ENCODE measurements around the gene PIH1D1. TPM values are rescaled to one million over a fixed set of nuclear protein-coding genes. Genes with fewer than 3 reads are reported as not detected.

The PIH1D1 gene
- total and polyA plus RNA-seq, 10 of the 15 experiments (the other 5 are each of a cell fraction or from before 2014, with no cell fraction given) = 16.1 to 153 (median 106) TPM

DNA sequence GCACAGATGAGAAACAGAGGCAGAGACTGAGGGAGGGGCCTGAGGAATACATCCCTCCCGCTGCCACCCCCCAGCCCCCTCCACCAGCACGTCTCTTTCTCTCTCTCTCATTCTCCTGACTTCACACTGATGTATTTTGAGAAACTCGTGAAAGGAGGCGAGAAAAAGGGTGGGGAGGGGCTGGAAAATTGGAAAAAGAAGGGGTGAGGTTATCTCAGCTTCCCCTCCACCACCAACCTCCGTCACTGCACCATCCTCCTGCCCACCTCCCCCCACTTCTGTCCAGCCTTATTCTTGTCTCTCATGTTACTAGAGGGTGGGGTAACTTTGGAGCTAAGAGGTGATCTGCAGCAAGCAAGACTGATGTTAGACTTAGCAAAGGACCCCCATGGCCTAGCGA is 11.8 kb downstream of the PIH1D1 start:
- ChIA-PET RAD21 (ENCODE audit: unreplicated experiment) (no interaction called here), POLR2A (no interaction called here), CTCF (interaction anchor here (1.0 to 1.3 kb wide), 3 partner anchors 10 to 48 kb away, joined by 4 to 5 read pairs (median 4); partner anchors contain the start of gene PIH1D1), SMC1A (ENCODE audit: uncharacterized antibody, unreplicated experiment) (interaction anchor here (1.0 to 1.6 kb wide), 4 partner anchors 14 to 48 kb away, joined by 3 to 5 read pairs (median 3); no protein-coding TSS in a partner anchor)
- H3K9me3 ChIP-seq (replicated peaks; ENCODE audit: control insufficient read depth, insufficient read depth, low read length) = no peaks in the 10 kb centered on the region
- ATAC-seq (no peak), FAIRE-seq (no peak), DNase-seq (ENCODE audit: low read depth, low spot score) (no peak)
- intact Hi-C loops (cut with micrococcal nuclease; ENCODE audit: unreplicated experiment) (no loop called here), in situ Hi-C loops (cut with MboI) (loop anchor here (5.0 kb wide), 1 partner anchor 48 kb away; no protein-coding TSS in a partner anchor)
- no peaks in the 10 kb centered on the region for H3K79me2 ChIP-seq (ENCODE audit: control insufficient read depth, insufficient read depth, low read length)
- peaks cover 12 to 31% of the 10 kb centered on the region in 2 experiments for H3K27me3 ChIP-seq (replicated peaks in 1 of 2; ENCODE audit: control insufficient read depth in 2 of 2, insufficient read depth in 2 of 2, low read length in 1 of 2)
- H3K36me3 ChIP-seq (ENCODE audit: control insufficient read depth in 2 of 2, insufficient read depth in 2 of 2, low read length in 1 of 2) = no peaks in the 10 kb centered on the region
- no peak overlapping the region for H3K9ac ChIP-seq (ENCODE audit: control insufficient read depth, insufficient read depth, low read length)
- H4K20me1 ChIP-seq (ENCODE audit: control insufficient read depth, insufficient read depth) = no peaks in the 10 kb centered on the region
- no peak for TF ChIP-seq ETV6 (conservative IDR thresholded peaks at IDR 0.05 in 1 of 2, IDR thresholded peaks at IDR 0.05 in 1 of 2; ENCODE audit: borderline replicate concordance in 1 of 2, low read depth in 1 of 2)
- TF ChIP-seq TCF7 (IDR thresholded peaks at IDR 0.05; ENCODE audit: borderline replicate concordance) = no peak
- TF ChIP-seq CBX5 (IDR thresholded peaks at IDR 0.05; ENCODE audit: low read depth) = no peak
- TF ChIP-seq POLR2A (IDR thresholded peaks at IDR 0.05; ENCODE audit: low read depth, low read length) = no peak
- TF ChIP-seq, protein P1, sequence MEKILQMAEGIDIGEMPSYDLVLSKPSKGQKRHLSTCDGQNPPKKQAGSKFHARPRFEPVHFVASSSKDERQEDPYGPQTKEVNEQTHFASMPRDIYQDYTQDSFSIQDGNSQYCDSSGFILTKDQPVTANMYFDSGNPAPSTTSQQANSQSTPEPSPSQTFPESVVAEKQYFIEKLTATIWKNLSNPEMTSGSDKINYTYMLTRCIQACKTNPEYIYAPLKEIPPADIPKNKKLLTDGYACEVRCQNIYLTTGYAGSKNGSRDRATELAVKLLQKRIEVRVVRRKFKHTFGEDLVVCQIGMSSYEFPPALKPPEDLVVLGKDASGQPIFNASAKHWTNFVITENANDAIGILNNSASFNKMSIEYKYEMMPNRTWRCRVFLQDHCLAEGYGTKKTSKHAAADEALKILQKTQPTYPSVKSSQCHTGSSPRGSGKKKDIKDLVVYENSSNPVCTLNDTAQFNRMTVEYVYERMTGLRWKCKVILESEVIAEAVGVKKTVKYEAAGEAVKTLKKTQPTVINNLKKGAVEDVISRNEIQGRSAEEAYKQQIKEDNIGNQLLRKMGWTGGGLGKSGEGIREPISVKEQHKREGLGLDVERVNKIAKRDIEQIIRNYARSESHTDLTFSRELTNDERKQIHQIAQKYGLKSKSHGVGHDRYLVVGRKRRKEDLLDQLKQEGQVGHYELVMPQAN (conservative IDR thresholded peaks at IDR 0.05) = no peak
- TF ChIP-seq E2F8 (IDR thresholded peaks at IDR 0.05; ENCODE audit: low read depth, partially characterized antibody) = no peak
- TF ChIP-seq FOS (IDR thresholded peaks at IDR 0.05; ENCODE audit: borderline replicate concordance, extremely low read depth, insufficient read length) = no peak
- no peak overlapping the region for H2AFZ ChIP-seq (ENCODE audit: control insufficient read depth, low read depth, low read length)
- no peak overlapping the region for H3K4me2 ChIP-seq (ENCODE audit: control insufficient read depth, insufficient read depth)
- 2% methylated on average over 6 of the region's 6 CpGs for WGBS (ENCODE audit: insufficient coverage, insufficient replicate concordance, low lambda C conversion rate, missing lambda C conversion rate)
- H3K4me1 ChIP-seq (ENCODE audit: control insufficient read depth, insufficient read depth, low read length) = no peaks in the 10 kb centered on the region
- no TSS peak for BruUV-seq (replicated peaks)
- H3K4me3 ChIP-seq = no peak overlapping the region
- H3K27ac ChIP-seq (ENCODE audit: control insufficient read depth, insufficient read depth) = no peak overlapping the region
